GM12891 (cell line): Measurements from ENCODE around the gene LIF.

Experiments used
- DNase-seq: peaks from one replicate; pipeline ENCODE4 v3.0.0; 2011; ENCODE audit warnings: low spot score; ENCODE audit not compliant: insufficient read length
- FAIRE-seq: peaks from 2 replicates; lab custom pipeline; 2011; peaks lifted over from hg19 to GRCh38; lab: Jason Lieb, UNC
- PAX5 ChIP-seq: IDR thresholded peaks from 2 replicates; pipeline ENCODE4 v1.6.1; 2011; ENCODE audit warnings: low read length, moderate library complexity, mild to moderate bottlenecking; ENCODE audit not compliant: insufficient read depth, severe bottlenecking
- POLR2A ChIP-seq: IDR thresholded peaks from 2 replicates; pipeline ENCODE4 v1.6.1; 2011; ENCODE audit warnings: low read depth, low read length, control low read depth
- POLR2AphosphoS5 ChIP-seq: IDR thresholded peaks from 2 replicates; pipeline ENCODE4 v1.6.1; 2011; ENCODE audit warnings: low read depth, low read length, control low read depth
- POU2F2 ChIP-seq: IDR thresholded peaks from 2 replicates; pipeline ENCODE4 v1.6.1; 2011; ENCODE audit warnings: low read depth, mild to moderate bottlenecking, control low read depth, low read length, moderate library complexity
- SPI1 ChIP-seq: IDR thresholded peaks from 2 replicates; pipeline ENCODE4 v1.6.1; 2011; ENCODE audit warnings: low read depth, low read length, control low read depth
- TAF1 ChIP-seq: IDR thresholded peaks from 2 replicates; pipeline ENCODE4 v1.6.1; 2011; ENCODE audit warnings: low read depth, low read length, control low read depth

The LIF gene

DNA sequence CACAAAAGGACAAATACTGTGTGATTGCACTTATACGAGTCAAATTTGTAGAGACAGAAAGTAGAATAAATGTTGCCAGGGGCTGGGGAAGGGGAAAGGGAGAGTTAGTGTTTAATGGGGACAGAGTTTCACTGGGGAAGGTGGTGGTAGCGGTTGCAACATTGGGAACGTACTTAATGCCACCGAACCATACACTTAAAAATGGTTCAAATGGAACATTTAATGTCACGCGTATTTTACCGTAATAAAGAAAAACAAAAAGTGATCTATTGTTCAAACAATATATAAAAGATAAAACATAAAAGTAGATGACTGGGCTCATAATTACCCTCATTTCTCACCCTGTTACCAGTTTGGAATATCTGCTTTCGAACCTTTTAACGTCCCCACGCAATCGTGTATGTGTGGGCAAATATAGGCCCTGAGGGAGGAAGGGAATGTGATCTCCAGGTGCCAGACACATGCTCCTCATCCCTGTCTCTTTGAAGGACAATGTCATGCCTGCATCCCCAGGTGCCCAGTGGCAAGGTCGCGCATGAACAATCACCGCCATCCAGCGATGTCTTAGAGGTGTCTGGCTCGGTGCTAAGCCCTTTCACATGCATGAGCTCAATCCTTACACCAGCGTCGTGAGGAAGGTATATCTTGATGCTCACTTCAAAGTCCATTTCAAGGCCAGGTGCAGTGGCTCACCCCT, 35.3 kb downstream of the LIF start:
- DNase-seq: no peak
- TF ChIP-seq TAF1 (no peak), POU2F2 (no peak), POLR2AphosphoS5 (no peak), POLR2A (no peak), PAX5 (no peak), SPI1 (no peak)
- FAIRE-seq: no peak

DNA sequence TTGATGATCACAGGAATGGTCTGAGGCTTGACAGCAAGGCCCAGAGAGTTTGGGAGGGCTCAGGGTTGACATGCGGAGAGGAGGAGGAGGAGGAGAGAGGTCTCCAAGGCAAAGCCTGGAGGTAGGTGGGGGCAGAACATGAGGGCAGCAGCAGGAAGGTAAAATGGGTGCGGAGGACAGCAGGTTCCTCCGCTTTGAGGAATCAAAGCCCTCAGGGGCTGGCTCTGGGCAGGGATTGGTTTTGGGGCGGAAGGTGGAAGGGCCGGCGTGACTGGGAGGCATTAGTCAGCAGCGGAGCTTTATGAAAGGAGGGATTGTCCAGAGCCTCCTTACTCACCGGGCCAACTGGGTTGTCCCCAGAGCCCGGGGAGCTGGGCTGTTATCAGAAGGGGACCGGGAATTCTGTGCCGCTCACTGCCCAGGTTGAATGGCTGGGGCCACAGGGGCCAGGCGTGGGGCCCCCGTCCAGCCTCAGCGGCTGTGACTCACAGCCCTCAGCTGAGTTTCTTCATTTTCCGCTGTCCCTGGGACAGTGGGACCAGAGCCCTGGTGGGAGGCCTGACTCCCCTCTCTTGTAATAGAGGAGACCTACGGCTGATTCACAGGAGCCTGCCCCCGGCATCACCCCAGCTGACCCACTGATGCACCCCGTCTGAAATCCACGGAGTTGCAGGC, 36.2 kb downstream of the LIF start:
- TF ChIP-seq SPI1 (no peak), POU2F2 (no peak), TAF1 (no peak), PAX5 (no peak), POLR2AphosphoS5 (no peak)
- FAIRE-seq (no peak), DNase-seq (no peak)

DNA sequence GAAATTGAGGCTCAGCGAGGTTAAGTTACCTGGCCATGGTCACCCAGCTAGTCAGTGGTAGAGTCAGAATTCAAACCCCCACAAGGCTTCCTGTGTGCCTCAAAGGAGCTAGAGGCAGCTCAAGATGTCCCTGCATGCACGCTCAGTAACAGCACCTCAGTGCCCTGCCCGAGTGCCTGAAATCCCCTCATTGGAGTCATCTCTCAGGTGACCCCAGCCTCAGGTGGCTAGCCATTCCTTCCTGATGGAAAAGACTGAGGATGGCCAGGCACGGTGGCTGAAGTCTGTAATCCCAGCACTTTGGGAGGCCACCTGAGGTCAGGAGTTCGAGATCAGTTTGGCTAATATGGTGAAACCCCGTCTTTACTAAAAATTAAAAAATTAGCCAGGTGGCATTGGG, 36.9 kb downstream of the LIF start:
- no peak for TF ChIP-seq POLR2A
- no peak for TF ChIP-seq POU2F2
- TF ChIP-seq SPI1: no peak
- TF ChIP-seq PAX5: no peak
- TF ChIP-seq POLR2AphosphoS5: no peak
- no peak for TF ChIP-seq TAF1
- no peak for FAIRE-seq
- no peak for DNase-seq

DNA sequence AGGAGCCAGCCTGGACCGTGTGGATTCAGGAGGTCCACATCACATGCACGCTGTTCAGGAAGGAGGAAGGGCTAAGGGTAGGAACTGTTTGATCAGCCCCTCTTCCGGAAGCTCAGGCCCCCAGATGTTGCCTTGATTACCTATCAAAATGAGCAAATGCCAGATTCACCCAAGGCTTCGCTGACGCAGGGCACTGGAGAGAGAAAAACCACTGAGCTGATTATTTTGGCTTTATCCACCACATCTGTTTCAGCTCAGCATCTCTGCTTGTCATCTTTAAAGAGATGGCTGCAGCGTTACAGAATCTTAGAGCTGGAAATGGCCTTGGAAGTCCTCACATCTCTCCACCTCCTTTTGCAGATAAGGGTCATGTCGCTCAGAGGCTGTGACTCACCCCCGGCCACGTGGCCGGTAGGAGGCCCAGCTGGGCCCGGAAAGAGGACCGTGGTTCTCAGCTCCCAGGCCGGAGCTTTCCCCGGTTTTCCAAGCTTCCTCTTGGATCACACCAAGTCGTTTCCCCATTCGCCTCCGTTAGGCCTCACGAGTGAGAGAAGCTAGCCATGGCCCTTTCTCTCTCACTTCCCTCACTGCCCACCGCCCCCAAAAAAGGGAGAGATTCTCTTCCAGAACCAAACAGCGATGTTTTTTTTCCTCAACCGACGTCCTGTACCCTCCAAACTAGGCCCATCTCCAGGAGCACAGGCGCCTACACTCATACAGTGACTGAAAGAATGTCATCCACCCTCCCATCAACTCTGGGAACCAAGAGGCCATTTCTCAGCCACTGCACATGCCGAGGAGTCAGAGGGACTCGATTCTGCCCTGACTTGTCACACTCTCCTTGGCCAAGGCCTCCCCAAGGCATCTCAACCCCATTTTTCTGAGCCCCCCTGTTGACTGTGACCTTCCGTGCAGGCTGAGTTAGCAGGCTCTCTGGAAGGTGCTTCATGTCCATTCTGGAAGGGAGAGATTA, 37.6 kb downstream of the LIF start:
- DNase-seq (no peak), FAIRE-seq (no peak)
- TF ChIP-seq TAF1 (no peak), PAX5 (no peak), POLR2AphosphoS5 (no peak), SPI1 (no peak), POU2F2 (no peak), POLR2A (no peak)

DNA sequence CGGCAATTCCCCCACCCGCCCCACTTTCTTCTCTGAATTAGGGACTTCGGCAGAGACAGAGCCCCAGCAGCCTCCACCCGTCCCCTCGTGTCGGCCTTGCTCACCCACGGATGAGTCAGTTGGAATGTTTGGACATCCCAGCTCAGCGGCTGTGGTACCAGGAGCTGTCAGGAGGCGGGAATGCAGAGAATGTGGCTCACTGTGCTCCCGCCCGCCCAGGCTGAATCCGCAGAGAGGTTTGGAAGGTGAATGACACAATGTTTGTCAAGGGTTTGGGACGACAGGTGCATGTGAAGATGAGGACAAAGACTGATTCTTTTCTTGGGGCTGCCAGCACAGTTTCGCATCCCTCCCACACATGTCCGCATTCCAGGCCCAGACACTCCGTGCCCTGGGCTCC, 39.6 kb downstream of the LIF start:
- no peak for DNase-seq
- FAIRE-seq: no peak
- TF ChIP-seq TAF1: no peak
- TF ChIP-seq POLR2AphosphoS5: no peak
- TF ChIP-seq SPI1: no peak
- TF ChIP-seq POLR2A: no peak
- TF ChIP-seq PAX5: no peak

DNA sequence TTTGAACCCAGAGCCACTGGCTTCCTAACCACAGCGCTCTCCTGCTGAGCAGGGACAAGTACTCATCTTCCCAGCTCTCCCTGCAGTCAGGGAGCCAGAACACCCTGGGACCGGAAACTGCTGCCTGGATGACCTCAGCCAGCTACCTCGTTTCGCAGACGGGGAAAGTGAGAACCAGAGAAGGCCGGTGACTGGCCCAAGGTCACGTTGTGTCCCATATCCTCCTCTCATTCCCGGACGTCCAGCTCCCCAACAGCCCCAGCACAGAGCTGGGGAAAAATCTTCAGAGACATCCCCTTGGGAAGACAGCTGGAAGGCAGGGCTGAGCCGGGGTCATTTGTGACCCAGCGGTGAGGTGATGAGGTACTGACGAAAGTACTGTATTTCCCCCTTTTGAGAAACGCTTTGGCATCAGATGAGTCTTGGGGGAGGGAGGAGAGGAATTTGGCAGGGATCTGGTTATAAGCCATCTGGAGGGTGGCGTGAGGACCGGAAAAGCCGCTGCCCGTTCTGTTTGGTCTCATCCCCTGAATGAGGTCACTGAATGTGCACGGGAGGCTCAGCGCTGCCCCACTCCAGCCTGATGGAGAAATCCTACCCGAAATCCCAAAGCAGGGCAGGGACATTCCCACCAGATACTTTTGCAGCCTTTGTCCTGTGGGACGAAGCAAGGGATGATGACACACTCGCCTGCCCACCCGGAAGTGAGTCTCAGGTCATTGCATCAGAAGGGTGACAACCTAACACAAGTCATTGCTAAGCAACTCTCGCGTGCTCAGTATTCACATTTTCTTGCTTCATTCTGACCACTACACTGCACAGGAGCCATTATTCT, 41.1 kb downstream of the LIF start:
- no peak for DNase-seq
- TF ChIP-seq TAF1 (no peak), SPI1 (no peak), POU2F2 (no peak), POLR2AphosphoS5 (no peak)

DNA sequence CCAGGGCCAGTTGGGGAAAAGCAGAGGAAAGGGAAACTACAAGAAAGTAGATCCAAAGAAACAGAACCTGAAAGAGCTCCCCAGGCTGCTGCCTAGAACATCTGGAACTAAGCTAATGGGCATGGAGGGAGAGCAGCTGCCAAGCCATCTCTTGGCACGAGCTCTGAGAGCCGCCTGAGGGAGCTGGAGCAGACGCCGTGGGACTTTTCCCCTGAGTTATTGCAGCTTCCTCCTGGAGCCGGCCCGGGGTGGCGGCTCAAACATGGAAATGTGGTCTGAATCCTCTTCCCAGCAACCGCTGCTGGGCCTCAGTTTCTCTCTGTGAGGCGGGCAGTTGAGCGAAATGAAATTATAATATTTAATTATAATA, 41.8 kb downstream of the LIF start:
- no peak for FAIRE-seq
- DNase-seq: no peak
- TF ChIP-seq PAX5 (no peak), SPI1 (no peak), POU2F2 (no peak), POLR2AphosphoS5 (no peak), TAF1 (no peak), POLR2A (no peak)

More for the DNA sequence above, 41.1 kb downstream of the LIF start:
- FAIRE-seq: no peak

DNA sequence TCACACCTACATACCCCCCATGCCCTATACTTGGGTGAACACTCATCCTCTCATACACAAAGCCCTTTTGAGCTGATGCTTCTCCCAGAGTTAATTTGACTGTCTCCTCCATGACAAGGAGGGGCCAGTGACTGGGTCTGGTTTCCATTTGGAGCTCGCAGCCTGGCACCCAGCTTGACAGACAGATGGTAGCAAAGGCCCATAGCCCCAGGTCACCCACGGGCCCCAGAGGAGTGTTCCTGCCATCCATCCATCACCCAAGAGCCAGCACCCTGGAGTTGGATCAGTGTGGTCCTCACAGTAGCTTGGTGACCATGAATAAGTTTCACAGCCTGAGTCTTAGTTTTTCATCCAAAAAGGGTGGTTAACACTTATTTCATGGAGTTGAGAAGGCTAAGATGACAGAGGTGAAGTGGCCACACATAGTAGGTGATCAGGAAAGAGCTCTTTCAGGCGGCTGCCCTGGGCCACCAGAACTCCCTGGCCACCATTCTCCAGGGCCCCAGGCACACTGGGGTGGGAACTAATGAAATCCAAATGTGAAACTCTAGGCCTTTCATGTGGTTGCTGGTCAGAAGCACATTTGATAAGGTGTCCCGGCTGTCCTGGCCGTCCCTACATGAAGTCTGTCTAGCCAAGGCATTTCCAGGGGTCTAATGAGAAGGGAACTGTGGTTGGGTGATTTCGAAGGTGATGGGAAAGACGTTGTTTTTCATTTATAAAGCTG, 42.4 kb downstream of the LIF start:
- no peak for TF ChIP-seq SPI1
- no peak for TF ChIP-seq POLR2AphosphoS5
- no peak for TF ChIP-seq PAX5
- no peak for TF ChIP-seq TAF1
- no peak for TF ChIP-seq POLR2A
- no peak for TF ChIP-seq POU2F2
- FAIRE-seq (no peak), DNase-seq (no peak)
